PFSK-1 (cell line): ENCODE data around the gene AKAP5.

Source experiments
- FOXP2 ChIP-seq: optimal IDR thresholded peaks from 2 replicates; pipeline ENCODE3; 2011; ENCODE audit warnings: borderline replicate concordance, control low read depth, inconsistent platforms; ENCODE audit not compliant: insufficient read depth; ENCODE audit errors: extremely low read length, extremely low read depth
- POLR2AphosphoS5 ChIP-seq: IDR thresholded peaks from 2 replicates; pipeline ENCODE4 v1.6.1; 2012; ENCODE audit warnings: low read depth, mild to moderate bottlenecking, control low read depth, low read length, moderate library complexity
- REST ChIP-seq, 2 experiments: IDR thresholded peaks; 2 replicates each; pipeline versions ENCODE4 v1.6.1 to v1.8.0; 2011 to 2012; ENCODE audit warnings: low read depth in 2 of 2, low read length in 2 of 2, control low read depth in 1 of 2, inconsistent platforms in 1 of 2, mild to moderate bottlenecking in 1 of 2, moderate library complexity in 1 of 2; ENCODE audit not compliant: insufficient read depth in 1 of 2
- SIN3A ChIP-seq: IDR thresholded peaks from 2 replicates; pipeline ENCODE4 v1.6.1; 2012; ENCODE audit warnings: mild to moderate bottlenecking, low read length, moderate library complexity, borderline replicate concordance; ENCODE audit not compliant: insufficient read depth
- TAF1 ChIP-seq: IDR thresholded peaks from 2 replicates; pipeline ENCODE4 v1.6.1; 2012; ENCODE audit warnings: low read length, control low read depth, borderline replicate concordance; ENCODE audit not compliant: insufficient read depth

AKAP5 gene

GRCh38 chr14:64506721-64507120 lies 41.4 kb downstream of the AKAP5 start:
- TF ChIP-seq REST (IDR thresholded peaks at IDR 0.05; ENCODE audit: insufficient read depth in 1 of 2, low read depth in 2 of 2, low read length in 2 of 2) (no peak), TAF1 (no peak), SIN3A (no peak), FOXP2 (no peak), POLR2AphosphoS5 (no peak)

- TF ChIP-seq REST (IDR thresholded peaks at IDR 0.05; ENCODE audit: insufficient read depth in 1 of 2, low read depth in 2 of 2, low read length in 2 of 2) (no peak), SIN3A (no peak), FOXP2 (no peak), TAF1 (no peak), POLR2AphosphoS5 (no peak)
Observed at GRCh38 chr14:64507376-64508156, 42.3 kb downstream of the AKAP5 start.

GRCh38 chr14:64508215-64508776 lies 43.0 kb downstream of the AKAP5 start:
- TF ChIP-seq TAF1 (no peak), REST (IDR thresholded peaks at IDR 0.05; ENCODE audit: insufficient read depth in 1 of 2, low read depth in 2 of 2, low read length in 2 of 2) (no peak), SIN3A (no peak), POLR2AphosphoS5 (no peak), FOXP2 (no peak)

- TF ChIP-seq POLR2AphosphoS5 (no peak), SIN3A (no peak), TAF1 (no peak), FOXP2 (no peak), REST (IDR thresholded peaks at IDR 0.05; ENCODE audit: insufficient read depth in 1 of 2, low read depth in 2 of 2, low read length in 2 of 2) (no peak)
Observed at GRCh38 chr14:64509036-64509435, 43.7 kb downstream of the AKAP5 start.
